Naive thymus-derived CD8-positive, alpha-beta T cell (primary cell): ENCODE data around the gene PRRT2. TPM values are rescaled to one million over a fixed set of nuclear protein-coding genes. Genes with fewer than 3 reads are reported as not detected.
"Not testable (repeated sequence)": the region's sequence is repeated elsewhere in the genome, so short reads cannot be mapped to it uniquely, and the experiment has no call there.

Experiments used
- ATAC-seq, 2 donors: fragments of 150-1000 bp; cut with Tn5 transposase in 1 of 2; sonication (Bioruptor Pico), chemical (Tn5 transposase) in 1 of 2; 1 replicate in 1 of 2; 2 replicates in 1 of 2; pipeline ENCODE4 v1.10.0; 2021; ENCODE audit warnings: mild to moderate bottlenecking in 2 of 2, moderate library complexity in 2 of 2
- POLR2A ChIA-PET: fragments of 350-600 bp; sonication (Branson Sonifier 250); formaldehyde crosslinking; loops from one replicate; lab custom pipeline; 2021; ENCODE audit warnings: antibody characterized with exemption; lab: Charles Lee
- DNase-seq, 10 donors: peaks; one replicate each; pipeline versions ENCODE4 v3.0.0 to v3.0.0-alpha.2; 2020 to 2022
- H3K27ac Mint-ChIP-seq, 10 donors: one replicate each; pipeline ENCODE4 v1.8.0; 2020 to 2022; ENCODE audit warnings: mild to moderate bottlenecking in 10 of 10, mixed read lengths in 10 of 10, moderate library complexity in 4 of 10, inconsistent platforms in 1 of 10
- H3K27me3 Mint-ChIP-seq, 5 donors: one replicate each; pipeline ENCODE4 v1.8.0; 2021 to 2022; ENCODE audit warnings: mixed read lengths in 5 of 5
- H3K36me3 Mint-ChIP-seq, 3 donors: one replicate each; pipeline ENCODE4 v1.8.0; 2020 to 2022; ENCODE audit warnings: mixed read lengths in 3 of 3, mild to moderate bottlenecking in 2 of 3, inconsistent platforms in 1 of 3
- H3K4me1 Mint-ChIP-seq, 4 donors: one replicate each; pipeline ENCODE4 v1.8.0; 2021 to 2022; ENCODE audit warnings: mixed read lengths in 4 of 4
- H3K4me3 Mint-ChIP-seq, 10 donors: one replicate each; pipeline ENCODE4 v1.8.0; 2020 to 2022; ENCODE audit warnings: mild to moderate bottlenecking in 10 of 10, mixed read lengths in 10 of 10, moderate library complexity in 6 of 10, inconsistent platforms in 1 of 10
- H3K9me3 Mint-ChIP-seq, 9 donors: one replicate each; pipeline ENCODE4 v1.8.0; 2020 to 2022; ENCODE audit warnings: mixed read lengths in 9 of 9, mild to moderate bottlenecking in 3 of 9, inconsistent platforms in 1 of 9, moderate library complexity in 1 of 9
- polyA plus RNA-seq, 3 donors: library from polyadenylated mRNA; unstranded; fragments of 300-500 nt; fragmentation: Illumina TruSeq; gene quantifications; one replicate each; pipeline ENCODE4 v1.2.3, GENCODE V29; 2021
- total RNA-seq, 8 experiments: library from RNA in 2 of 8; stranded (reverse) in 2 of 8; gene quantifications; one replicate each; pipeline ENCODE4 v1.2.3 and lab custom pipeline; 2021 to 2026

The PRRT2 gene
- total and polyA plus RNA-seq, 5 experiments from 2014 or later: 0.14 to 1.6 (median 0.87) TPM; not detected in 1

GRCh38 chr16:29824589-29825144 lies 12.7 kb downstream of the PRRT2 start:
- H3K27ac Mint-ChIP-seq: peak overlapping the region; percentile 72 to 99 (median 94)
- H3K9me3 Mint-ChIP-seq: no peaks in the 10 kb centered on the region
- DNase-seq (no peak), ATAC-seq (no peak)
- peaks cover 19 to 90% (median 76%) of the 10 kb centered on the region in 4 donors for H3K4me1 Mint-ChIP-seq
- peak overlapping the region; percentile 65 to 86 (median 81) for H3K4me3 Mint-ChIP-seq
- H3K36me3 Mint-ChIP-seq: peaks cover 0 to 8% (median 1%) of the 10 kb centered on the region in 3 donors
- H3K27me3 Mint-ChIP-seq: no peaks in the 10 kb centered on the region
- POLR2A ChIA-PET: interaction anchor here (0.5 to 6.6 kb wide), 8 partner anchors 8 to 123 kb away, joined by 3 to 119 read pairs (median 10); partner anchors contain the start of genes MAZ, PAGR1 and PRRT2

- no peaks in the 10 kb centered on the region for H3K9me3 Mint-ChIP-seq
- peak overlapping the region; percentile 72 to 99 (median 95) for H3K27ac Mint-ChIP-seq
- H3K27me3 Mint-ChIP-seq: no peaks in the 10 kb centered on the region
- peak overlapping the region; percentile 65 to 86 (median 81) for H3K4me3 Mint-ChIP-seq
- peaks cover 17 to 89% (median 77%) of the 10 kb centered on the region in 4 donors for H3K4me1 Mint-ChIP-seq
- POLR2A ChIA-PET: interaction anchor here (0.5 to 6.6 kb wide), 9 partner anchors 9 to 241 kb away, joined by 3 to 119 read pairs (median 8); partner anchors contain the start of genes KIF22, MAZ, PAGR1 and PRRT2
- peaks cover 0 to 12% (median 1%) of the 10 kb centered on the region in 3 donors for H3K36me3 Mint-ChIP-seq
- ATAC-seq (peak in 1 of 2 donors; percentile 12), DNase-seq (peak in 3 of 10 donors; percentile 44 to 61 (median 47))
These were observed 13.4 kb downstream of the PRRT2 start for GRCh38 chr16:29825145-29826044.

GRCh38 chr16:29826342-29826695 lies 14.3 kb downstream of the PRRT2 start:
- H3K9me3 Mint-ChIP-seq: no peaks in the 10 kb centered on the region
- H3K27ac Mint-ChIP-seq: peak overlapping the region; percentile 72 to 100 (median 97)
- H3K27me3 Mint-ChIP-seq: no peaks in the 10 kb centered on the region
- peak overlapping the region; percentile 79 to 92 (median 86) for H3K4me3 Mint-ChIP-seq
- DNase-seq (no peak), ATAC-seq (no peak)
- peaks cover 0 to 17% (median 1%) of the 10 kb centered on the region in 3 donors for H3K36me3 Mint-ChIP-seq
- H3K4me1 Mint-ChIP-seq: peaks cover 17 to 91% (median 73%) of the 10 kb centered on the region in 4 donors
- POLR2A ChIA-PET: interaction anchor here (0.7 to 6.6 kb wide), 15 partner anchors 9 to 240 kb away, joined by 3 to 119 read pairs (median 6); partner anchors contain the start of genes CDIPT, KIF22, MAZ and PAGR1

- H3K9me3 Mint-ChIP-seq: no peaks in the 10 kb centered on the region
- H3K27ac Mint-ChIP-seq: peak overlapping the region in 8 of 10 donors; percentile 9 to 84 (median 56)
- DNase-seq: no peak
- POLR2A ChIA-PET: no interaction called here
- no peak for ATAC-seq
- peaks cover 12 to 59% (median 43%) of the 10 kb centered on the region in 4 donors for H3K4me1 Mint-ChIP-seq
- no peaks in the 10 kb centered on the region for H3K27me3 Mint-ChIP-seq
- H3K36me3 Mint-ChIP-seq: peaks cover 0 to 53% (median 8%) of the 10 kb centered on the region in 3 donors
- H3K4me3 Mint-ChIP-seq: peak overlapping the region in 1 of 10 donors; percentile 55
These were observed 18.8 kb downstream of the PRRT2 start for GRCh38 chr16:29830774-29831173.

GRCh38 chr16:29831490-29831889 lies 19.5 kb downstream of the PRRT2 start:
- no peaks in the 10 kb centered on the region for H3K27me3 Mint-ChIP-seq
- H3K9me3 Mint-ChIP-seq: no peaks in the 10 kb centered on the region
- H3K27ac Mint-ChIP-seq: peak overlapping the region in 5 of 10 donors; percentile 57 to 87 (median 60)
- peaks cover 12 to 53% (median 37%) of the 10 kb centered on the region in 4 donors for H3K4me1 Mint-ChIP-seq
- peaks cover 0 to 60% (median 8%) of the 10 kb centered on the region in 3 donors for H3K36me3 Mint-ChIP-seq
- no peak for DNase-seq
- no peak for ATAC-seq
- no peak overlapping the region for H3K4me3 Mint-ChIP-seq
- POLR2A ChIA-PET: no interaction called here

- not testable (repeated sequence) for H3K27me3 Mint-ChIP-seq, H3K9me3 Mint-ChIP-seq, DNase-seq, ATAC-seq, H3K4me3 Mint-ChIP-seq
- POLR2A ChIA-PET: interaction anchor here (0.7 to 1.0 kb wide), 3 partner anchors 9 to 136 kb away, joined by 4 to 8 read pairs (median 5); partner anchors contain the start of gene PAGR1
- H3K36me3 Mint-ChIP-seq: peaks cover 0 to 75% (median 8%) of the 10 kb centered on the region in 3 donors
- peak overlapping the region in 4 of 10 donors; percentile 34 to 75 (median 55) for H3K27ac Mint-ChIP-seq
- peaks cover 9 to 37% (median 23%) of the 10 kb centered on the region in 4 donors for H3K4me1 Mint-ChIP-seq
These were observed 21.2 kb downstream of the PRRT2 start for GRCh38 chr16:29833219-29833618.

GRCh38 chr16:29834079-29834478 lies 22.1 kb downstream of the PRRT2 start:
- Mint-ChIP-seq H3K4me3 (no peak overlapping the region), H3K27ac (peak overlapping the region in 1 of 10 donors; percentile 51), H3K4me1 (peaks cover 9 to 30% (median 21%) of the 10 kb centered on the region in 4 donors), H3K9me3 (no peaks in the 10 kb centered on the region), H3K36me3 (peaks cover 0 to 82% (median 8%) of the 10 kb centered on the region in 3 donors), H3K27me3 (no peaks in the 10 kb centered on the region)
- no peak for ATAC-seq
- POLR2A ChIA-PET: interaction anchor here (0.6 to 1.0 kb wide), 4 partner anchors 17 to 214 kb away, joined by 3 to 5 read pairs (median 3); partner anchors contain the start of gene KCTD13
- DNase-seq: no peak

- POLR2A ChIA-PET: interaction anchor here (0.7 kb wide), 1 partner anchor 9 kb away, joined by 4 read pairs; no protein-coding TSS in a partner anchor
- no peaks in the 10 kb centered on the region for H3K9me3 Mint-ChIP-seq
- peaks cover 3 to 12% (median 6%) of the 10 kb centered on the region in 4 donors for H3K4me1 Mint-ChIP-seq
- no peak for DNase-seq
- peaks cover 0 to 92% (median 9%) of the 10 kb centered on the region in 3 donors for H3K36me3 Mint-ChIP-seq
- no peaks in the 10 kb centered on the region for H3K27me3 Mint-ChIP-seq
- H3K4me3 Mint-ChIP-seq: peak overlapping the region in 1 of 10 donors; percentile 33
- peak overlapping the region in 3 of 10 donors; percentile 46 to 57 (median 51) for H3K27ac Mint-ChIP-seq
- ATAC-seq: no peak
These were observed 23.9 kb downstream of the PRRT2 start for GRCh38 chr16:29835926-29836325.

GRCh38 chr16:29836623-29837022 lies 24.6 kb downstream of the PRRT2 start:
- no peak overlapping the region for H3K4me3 Mint-ChIP-seq
- H3K27me3 Mint-ChIP-seq: no peaks in the 10 kb centered on the region
- no peak for DNase-seq
- peak overlapping the region in 2 of 10 donors; percentile 18 to 46 for H3K27ac Mint-ChIP-seq
- POLR2A ChIA-PET: no interaction called here
- peaks cover 0 to 92% (median 9%) of the 10 kb centered on the region in 3 donors for H3K36me3 Mint-ChIP-seq
- peaks cover 3 to 7% (median 5%) of the 10 kb centered on the region in 4 donors for H3K4me1 Mint-ChIP-seq
- no peak for ATAC-seq
- H3K9me3 Mint-ChIP-seq: no peaks in the 10 kb centered on the region

- no peaks in the 10 kb centered on the region for H3K9me3 Mint-ChIP-seq
- H3K36me3 Mint-ChIP-seq: peaks cover 0 to 91% (median 8%) of the 10 kb centered on the region in 3 donors
- no peaks in the 10 kb centered on the region for H3K27me3 Mint-ChIP-seq
- ATAC-seq (no peak), DNase-seq (no peak)
- H3K27ac Mint-ChIP-seq: peak overlapping the region in 1 of 10 donors; percentile 37
- peaks cover 0 to 5% (median 1%) of the 10 kb centered on the region in 4 donors for H3K4me1 Mint-ChIP-seq
- POLR2A ChIA-PET: interaction anchor here (1.1 to 7.6 kb wide), 4 partner anchors 10 to 51 kb away, joined by 3 to 49 read pairs (median 6); no protein-coding TSS in a partner anchor
- H3K4me3 Mint-ChIP-seq: no peak overlapping the region
These were observed 25.8 kb downstream of the PRRT2 start for GRCh38 chr16:29837841-29838240.

GRCh38 chr16:29839822-29840221 lies 27.8 kb downstream of the PRRT2 start:
- Mint-ChIP-seq H3K4me3 (no peak overlapping the region), H3K27me3 (no peaks in the 10 kb centered on the region), H3K4me1 (peaks cover 0 to 5% (median 2%) of the 10 kb centered on the region in 4 donors), H3K36me3 (peaks cover 0 to 86% (median 9%) of the 10 kb centered on the region in 3 donors), H3K27ac (no peak overlapping the region), H3K9me3 (no peaks in the 10 kb centered on the region)
- ATAC-seq (no peak), DNase-seq (no peak)
- POLR2A ChIA-PET: interaction anchor here (0.6 to 7.6 kb wide), 8 partner anchors 8 to 278 kb away, joined by 3 to 49 read pairs (median 5); partner anchors contain the start of gene QPRT

GRCh38 chr16:29840240-29840639 lies 28.2 kb downstream of the PRRT2 start:
- peak overlapping the region in 3 of 10 donors; percentile 6 to 80 (median 34) for H3K27ac Mint-ChIP-seq
- H3K9me3 Mint-ChIP-seq: no peaks in the 10 kb centered on the region
- POLR2A ChIA-PET: interaction anchor here (0.7 to 7.6 kb wide), 5 partner anchors 8 to 161 kb away, joined by 4 to 49 read pairs (median 6); partner anchors contain the start of gene QPRT
- DNase-seq (no peak), ATAC-seq (no peak)
- H3K36me3 Mint-ChIP-seq: peaks cover 0 to 86% (median 9%) of the 10 kb centered on the region in 3 donors
- no peaks in the 10 kb centered on the region for H3K27me3 Mint-ChIP-seq
- no peak overlapping the region for H3K4me3 Mint-ChIP-seq
- H3K4me1 Mint-ChIP-seq: peaks cover 0 to 7% (median 3%) of the 10 kb centered on the region in 4 donors
